HG03442 (cell line): ENCODE measurements around the gene ACOXL.
A peak's percentile ranks its signal among the peaks of the same experiment; 100 is the strongest.

Experiments used
- ATAC-seq: cut with Tn5 transposase; IDR thresholded peaks from one replicate; pipeline ENCODE4 v1.9.1; 2021; ENCODE audit warnings: mild to moderate bottlenecking, moderate library complexity; ENCODE audit not compliant: unreplicated experiment

The ACOXL gene

GRCh38 chr2:110872521-110872920, 140.1 kb downstream of the ACOXL start:
- no peak for ATAC-seq

- no peak for ATAC-seq
Measured at GRCh38 chr2:110873056-110873502, 140.7 kb downstream of the ACOXL start.

- ATAC-seq, result no peak
Measured at GRCh38 chr2:110873597-110874452, 141.5 kb downstream of the ACOXL start.

GRCh38 chr2:110874453-110875383, 142.3 kb downstream of the ACOXL start:
- peak; percentile 54 for ATAC-seq

- no peak for ATAC-seq
Measured at GRCh38 chr2:110875384-110875725, 143.0 kb downstream of the ACOXL start.

GRCh38 chr2:110876167-110876999, 144.0 kb downstream of the ACOXL start:
- no peak for ATAC-seq

GRCh38 chr2:110877031-110877827, 144.9 kb downstream of the ACOXL start:
- ATAC-seq, result no peak

GRCh38 chr2:110878150-110878549, 145.8 kb downstream of the ACOXL start:
- no peak for ATAC-seq

- ATAC-seq, result peak; percentile 84
Measured at GRCh38 chr2:110881908-110882307, 149.5 kb downstream of the ACOXL start.

GRCh38 chr2:110883406-110883805, 151.0 kb downstream of the ACOXL start:
- ATAC-seq, result no peak

- ATAC-seq, result no peak
Measured at GRCh38 chr2:110885256-110885655, 152.9 kb downstream of the ACOXL start.

GRCh38 chr2:110886826-110887573, 154.6 kb downstream of the ACOXL start:
- ATAC-seq, result no peak

- ATAC-seq, result no peak
Measured at GRCh38 chr2:110888411-110888810, 156.0 kb downstream of the ACOXL start.

- ATAC-seq, result no peak
Measured at GRCh38 chr2:110891626-110892025, 159.3 kb downstream of the ACOXL start.

GRCh38 chr2:110896226-110896625, 163.9 kb downstream of the ACOXL start:
- no peak for ATAC-seq

- no peak for ATAC-seq
Measured at GRCh38 chr2:110897966-110898365, 165.6 kb downstream of the ACOXL start.

GRCh38 chr2:110900191-110900590, 167.8 kb downstream of the ACOXL start:
- ATAC-seq, result no peak

GRCh38 chr2:110903548-110903947, 171.2 kb downstream of the ACOXL start:
- no peak for ATAC-seq

GRCh38 chr2:110904116-110904778, 171.9 kb downstream of the ACOXL start:
- no peak for ATAC-seq
